ENCODE measurements around the gene NRL.

Gene NRL

GRCh38 chr14:24114532-24115421, at the start of gene NRL, which contains the start of gene DCAF11:
TSS of gene NRL (minus strand) at chr14:24114949. CDS start at chr14:24082848, 32,101 bp downstream.
TSS of gene DCAF11 (plus strand) at chr14:24114777. CDS start at chr14:24115595, 818 bp downstream.
- DNase-seq: peak; percentile 99

GRCh38 chr14:24162093-24162492, 47.3 kb upstream of the NRL start:
- DNase-seq: no peak

- DNase-seq: peak; percentile 96
Measured at GRCh38 chr14:24160850-24161804, 46.4 kb upstream of the NRL start, which contains the start of gene IRF9. TSS of gene IRF9 (plus strand) at chr14:24161265. CDS start at chr14:24162145, 880 bp downstream.

GRCh38 chr14:24160499-24160849, 45.7 kb upstream of the NRL start:
- DNase-seq: no peak

GRCh38 chr14:24159777-24160498, 45.2 kb upstream of the NRL start:
- DNase-seq: no peak

- DNase-seq: no peak
Measured at GRCh38 chr14:24157331-24157730, 42.6 kb upstream of the NRL start.

- no peak for DNase-seq
Measured at GRCh38 chr14:24156840-24157239, 42.1 kb upstream of the NRL start.

GRCh38 chr14:24155100-24155499, 40.4 kb upstream of the NRL start:
- no peak for DNase-seq

GRCh38 chr14:24151404-24152080, 36.8 kb upstream of the NRL start:
- DNase-seq: no peak

- DNase-seq: no peak
Measured at GRCh38 chr14:24150993-24151392, 36.2 kb upstream of the NRL start.

- no peak for DNase-seq
Measured at GRCh38 chr14:24150567-24150966, 35.8 kb upstream of the NRL start.

- no peak for DNase-seq
Measured at GRCh38 chr14:24150061-24150460, 35.3 kb upstream of the NRL start.

- no peak for DNase-seq
Measured at GRCh38 chr14:24149302-24149969, 34.7 kb upstream of the NRL start.

GRCh38 chr14:24147761-24148428, 33.1 kb upstream of the NRL start:
- peak; percentile 6 for DNase-seq

- DNase-seq: peak; percentile 99
Measured at GRCh38 chr14:24146978-24147760, 32.4 kb upstream of the NRL start, which contains the start of gene RNF31. TSS of gene RNF31 (plus strand) at chr14:24147498. CDS start at chr14:24147699, 201 bp downstream.

- peak; percentile 98 for DNase-seq
Measured at GRCh38 chr14:24146453-24146977, 31.8 kb upstream of the NRL start, which contains the start of gene PSME2. TSS of gene PSME2 (minus strand) at chr14:24146610. CDS start at chr14:24146581, 29 bp downstream.

GRCh38 chr14:24145690-24146452, 31.1 kb upstream of the NRL start:
- no peak for DNase-seq

- DNase-seq: no peak
Measured at GRCh38 chr14:24145219-24145618, 30.5 kb upstream of the NRL start.

- DNase-seq: no peak
Measured at GRCh38 chr14:24144451-24144850, 29.7 kb upstream of the NRL start.
